Pancreas (tissue), 10 donors: ENCODE measurements around the gene TTLL5. TPM values are rescaled to one million over a fixed set of nuclear protein-coding genes. Genes with fewer than 3 reads are reported as not detected.

ENCODE experiments used
- ATAC-seq, 4 donors: fragments of 200-7000 bp; cut with Tn5 transposase; one replicate each; pipeline versions ENCODE4 v1.8.0 to v1.9.1; 2020; ENCODE audit warnings: mild to moderate bottlenecking in 4 of 4, moderate library complexity in 4 of 4
- DNase-seq, 6 donors: peaks; one replicate each; pipeline ENCODE4 v3.0.0-alpha.2; 2020
- FAIRE-seq: peaks from 2 replicates; lab custom pipeline; 2012; peaks lifted over from hg19 to GRCh38; lab: Jason Lieb, UNC
- H3K27ac ChIP-seq, 4 donors: fragments of 200-600 bp; sonication (generic); 1 replicate in 3 of 4; 2 replicates in 1 of 4; pipeline versions ENCODE4 v1.5.0 to v1.8.0; 2020
- H3K27me3 ChIP-seq, 4 donors: fragments of 200-600 bp; one replicate each; pipeline ENCODE4 v1.8.0; 2021
- H3K36me3 ChIP-seq, 3 donors: fragments of 200-600 bp; sonication (generic) in 1 of 3; one replicate each; pipeline versions ENCODE4 v1.5.0 to v1.8.0; 2020 to 2021
- H3K4me1 ChIP-seq, 3 donors: fragments of 200-600 bp; one replicate each; pipeline ENCODE4 v1.8.0; 2021
- H3K4me3 ChIP-seq, 4 donors: fragments of 200-600 bp; sonication (generic) in 2 of 4; one replicate each; pipeline versions ENCODE4 v1.5.0 to v1.8.0; 2020 to 2021
- H3K9me3 ChIP-seq, 4 donors: fragments of 200-600 bp; one replicate each; pipeline ENCODE4 v1.8.0; 2021
- WGBS, 2 donors: extraction: QIAGEN DNeasy Blood & Tissue Kit; methylation state at CpG; one replicate each; pipeline ENCODE4 v1.1.7; 2013; 5-methylcytosine and 5-hydroxymethylcytosine counted together
- intact Hi-C, 3 donors: fragments of 100-400 bp; cut with DNase I; formaldehyde crosslinking; loops; one replicate each; pipeline versions ENCODE4 v1.11.1 to v1.14.2; 2022
- polyA plus RNA-seq, 2 donors: library from polyadenylated mRNA; stranded (reverse); fragments of 200-250 nt; gene quantifications; one replicate each; pipeline ENCODE4 v1.2.3, GENCODE V29; 2013
- total RNA-seq, 6 donors: library from RNA; stranded (reverse); fragmentation: NEBNext Ultra II Directional in 4 of 6; extraction: Animal tissue kit (Norgen Biotek cat#: 25700) in 4 of 6; gene quantifications; one replicate each; pipeline versions ENCODE4 v1.2.1 to v1.2.4, GENCODE V29; 2021 to 2023
- TF ChIP-seq, protein P1 (sequence below), 4 donors: fragments of 200-600 bp; sonication (generic) in 3 of 4; IDR thresholded peaks; one replicate each; pipeline versions ENCODE4 v1.5.0 to v1.8.0; 2021; ENCODE audit warnings: antibody characterized with exemption in 4 of 4
- donor health status: healthy with polysubstance abuse.
- donor health status: DM: no; HTN: no; CAD: no; lungs with moderate emphysema.
- donor health status: DM: no; HTN: no; CAD: no.
- donor health status: control.
- donor health status: control.
- donor health status: Bipolar disorder and iron deficiency.
- donor health status: DM: yes; HTN: yes; CAD: no.
- donor health status: DM: no; HTN: no; CAD: no.
- donor health status: DM: no; HTN: no; CAD: no.
- donor health status: DM: yes; HTN: yes; CAD: no.

TTLL5 gene
- total and polyA plus RNA-seq, 8 donors, result 7.6 to 22.6 (median 12.0) TPM

- H3K4me3 ChIP-seq, result no peak overlapping the region
- WGBS, 2 donors, result 29 to 35% methylated on average over 7 of the region's 7 CpGs
- no peaks in the 10 kb centered on the region for H3K36me3 ChIP-seq
- DNase-seq (no peak), FAIRE-seq (no peak), ATAC-seq (peak; percentile 21 to 45 (median 36))
- intact Hi-C loops, result no loop called here
- H3K27ac ChIP-seq, result peak overlapping the region; percentile 19 to 52 (median 36)
- no peaks in the 10 kb centered on the region for H3K9me3 ChIP-seq
- peaks cover 15 to 18% (median 16%) of the 10 kb centered on the region in 3 donors for H3K4me1 ChIP-seq
- H3K27me3 ChIP-seq, result no peaks in the 10 kb centered on the region
- TF ChIP-seq, protein P1, sequence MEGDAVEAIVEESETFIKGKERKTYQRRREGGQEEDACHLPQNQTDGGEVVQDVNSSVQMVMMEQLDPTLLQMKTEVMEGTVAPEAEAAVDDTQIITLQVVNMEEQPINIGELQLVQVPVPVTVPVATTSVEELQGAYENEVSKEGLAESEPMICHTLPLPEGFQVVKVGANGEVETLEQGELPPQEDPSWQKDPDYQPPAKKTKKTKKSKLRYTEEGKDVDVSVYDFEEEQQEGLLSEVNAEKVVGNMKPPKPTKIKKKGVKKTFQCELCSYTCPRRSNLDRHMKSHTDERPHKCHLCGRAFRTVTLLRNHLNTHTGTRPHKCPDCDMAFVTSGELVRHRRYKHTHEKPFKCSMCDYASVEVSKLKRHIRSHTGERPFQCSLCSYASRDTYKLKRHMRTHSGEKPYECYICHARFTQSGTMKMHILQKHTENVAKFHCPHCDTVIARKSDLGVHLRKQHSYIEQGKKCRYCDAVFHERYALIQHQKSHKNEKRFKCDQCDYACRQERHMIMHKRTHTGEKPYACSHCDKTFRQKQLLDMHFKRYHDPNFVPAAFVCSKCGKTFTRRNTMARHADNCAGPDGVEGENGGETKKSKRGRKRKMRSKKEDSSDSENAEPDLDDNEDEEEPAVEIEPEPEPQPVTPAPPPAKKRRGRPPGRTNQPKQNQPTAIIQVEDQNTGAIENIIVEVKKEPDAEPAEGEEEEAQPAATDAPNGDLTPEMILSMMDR (IDR thresholded peaks at IDR 0.05), result no peak
Measured at GRCh38 chr14:75811136-75811829, 150.2 kb downstream of the TTLL5 start.

DNA sequence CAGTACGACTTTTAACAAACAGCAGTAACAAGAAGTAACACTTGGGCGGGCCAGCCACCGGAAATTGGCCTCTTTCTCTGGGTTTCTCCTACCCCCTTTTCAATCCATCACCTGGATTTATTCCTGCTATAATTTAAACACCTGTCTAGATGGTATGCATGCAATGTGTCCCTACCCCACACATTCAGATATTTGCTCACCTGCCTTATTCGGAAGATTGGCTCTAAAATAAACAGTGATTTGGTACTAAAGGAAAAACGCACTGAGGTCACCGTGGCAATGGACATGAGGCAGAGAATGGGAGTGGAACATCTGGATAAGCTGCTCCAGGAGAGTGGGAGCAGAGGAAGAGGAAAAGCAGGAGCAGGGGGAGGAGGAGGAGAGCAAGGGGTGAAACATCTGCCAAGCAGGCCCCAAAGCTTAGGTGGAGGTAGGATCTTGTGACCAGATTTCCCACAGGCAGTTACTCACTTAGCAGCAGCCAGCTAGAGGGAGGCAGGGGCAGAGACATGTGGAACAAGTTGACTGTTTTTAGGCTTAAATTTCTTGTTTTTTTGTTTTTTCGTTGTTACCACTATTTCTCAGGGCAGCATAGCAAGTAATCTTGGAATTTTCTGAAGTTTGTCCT, 150.9 kb downstream of the TTLL5 start:
- ATAC-seq (peak; percentile 80 to 88 (median 82)), DNase-seq (peak in 2 of 6 donors; percentile 30 to 35), FAIRE-seq (no peak)
- H3K36me3 ChIP-seq, result no peaks in the 10 kb centered on the region
- 11 to 16% methylated on average over 7 of the region's 7 CpGs for WGBS, 2 donors
- H3K9me3 ChIP-seq, result no peaks in the 10 kb centered on the region
- H3K27me3 ChIP-seq, result no peaks in the 10 kb centered on the region
- peaks cover 15 to 18% (median 16%) of the 10 kb centered on the region in 3 donors for H3K4me1 ChIP-seq
- intact Hi-C loops, result no loop called here
- H3K4me3 ChIP-seq, result no peak overlapping the region
- peak overlapping the region; percentile 27 to 52 (median 38) for H3K27ac ChIP-seq
- TF ChIP-seq, protein P1 (IDR thresholded peaks at IDR 0.05), result no peak

GRCh38 chr14:75812622-75813021, 151.6 kb downstream of the TTLL5 start:
- 37 to 46% methylated on average over 4 of the region's 4 CpGs for WGBS, 2 donors
- no peak for FAIRE-seq
- H3K27me3 ChIP-seq, result no peaks in the 10 kb centered on the region
- ATAC-seq, result no peak
- no peaks in the 10 kb centered on the region for H3K9me3 ChIP-seq
- DNase-seq, result no peak
- H3K27ac ChIP-seq, result peak overlapping the region; percentile 27 to 52 (median 38)
- TF ChIP-seq, protein P1 (IDR thresholded peaks at IDR 0.05), result no peak
- intact Hi-C loops, result no loop called here
- H3K4me1 ChIP-seq, result peaks cover 15 to 18% (median 16%) of the 10 kb centered on the region in 3 donors
- H3K36me3 ChIP-seq, result no peaks in the 10 kb centered on the region
- no peak overlapping the region for H3K4me3 ChIP-seq

DNA sequence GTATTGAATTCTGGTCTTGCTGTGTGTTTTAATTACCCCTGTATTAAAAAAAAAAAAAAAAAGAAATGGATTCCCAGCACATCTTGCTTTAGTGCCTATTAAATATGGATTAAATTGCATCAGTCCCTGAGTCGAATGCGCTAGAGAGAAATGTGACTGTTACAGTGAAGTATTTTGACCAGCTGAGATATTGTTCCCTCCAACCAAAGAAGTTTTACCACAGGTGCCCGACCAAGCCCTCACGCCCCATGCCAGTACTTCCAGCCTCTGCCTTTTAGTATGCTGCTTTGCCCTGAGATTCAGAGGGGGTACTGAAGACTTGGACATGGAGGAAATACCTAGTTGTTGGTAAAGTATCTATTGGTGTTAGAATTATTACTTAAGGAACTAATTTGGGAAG, 159.7 kb downstream of the TTLL5 start:
- peaks cover 11 to 36% (median 26%) of the 10 kb centered on the region in 3 donors for H3K4me1 ChIP-seq
- no peaks in the 10 kb centered on the region for H3K27me3 ChIP-seq
- TF ChIP-seq, protein P1 (IDR thresholded peaks at IDR 0.05), result no peak
- no peaks in the 10 kb centered on the region for H3K36me3 ChIP-seq
- intact Hi-C loops, result no loop called here
- H3K9me3 ChIP-seq, result no peaks in the 10 kb centered on the region
- ATAC-seq, result no peak
- WGBS, 2 donors, result 97 to 98% methylated on average over 4 of the region's 4 CpGs
- FAIRE-seq, result no peak
- DNase-seq, result no peak
- H3K4me3 ChIP-seq, result no peak overlapping the region
- no peak overlapping the region for H3K27ac ChIP-seq
